22Rv1 (cell line): Measurements from ENCODE around the gene CTDSPL.

Source experiments
- H3K27ac ChIP-seq: fragments of 450-650 bp; 2 replicates; pipeline ENCODE4 v1.5.1; 2017
- ZFX ChIP-seq: fragments of 450-650 bp; IDR thresholded peaks from 2 replicates; pipeline ENCODE4 v1.6.1; 2017; ENCODE audit warnings: antibody characterized with exemption, borderline replicate concordance
- TF ChIP-seq, protein P1 (sequence below): fragments of 450-650 bp; IDR thresholded peaks from 2 replicates; pipeline ENCODE4 v1.5.1; 2017; ENCODE audit warnings: mild to moderate bottlenecking

The CTDSPL gene

DNA sequence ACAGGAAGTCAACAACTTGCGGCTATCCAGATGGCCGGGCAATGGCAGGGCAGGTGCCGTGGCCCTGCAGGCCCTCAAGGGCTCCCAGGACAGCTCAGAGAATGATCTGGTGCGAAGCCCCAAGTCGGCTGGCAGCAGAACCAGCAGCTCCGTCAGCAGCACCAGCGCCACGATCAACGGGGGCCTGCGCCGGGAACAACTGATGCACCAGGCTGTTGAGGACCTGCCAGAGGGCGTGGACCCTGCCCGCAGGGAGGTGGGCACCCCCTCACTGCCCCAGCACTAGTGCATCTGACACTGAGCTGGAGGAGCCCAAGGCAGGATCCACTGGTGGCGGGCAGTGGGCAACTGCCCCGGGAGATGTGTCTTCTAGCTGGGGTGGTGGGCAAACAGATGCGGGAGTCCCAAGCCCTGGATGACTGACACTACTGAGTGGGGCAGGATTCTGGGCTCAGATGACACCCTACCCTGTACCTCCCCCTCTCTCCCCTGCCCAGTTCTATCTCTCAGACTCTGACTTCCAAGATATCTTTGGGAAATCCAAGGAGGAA, 144.8 kb downstream of the CTDSPL start:
- no peak overlapping the region for H3K27ac ChIP-seq
- TF ChIP-seq, protein P1, sequence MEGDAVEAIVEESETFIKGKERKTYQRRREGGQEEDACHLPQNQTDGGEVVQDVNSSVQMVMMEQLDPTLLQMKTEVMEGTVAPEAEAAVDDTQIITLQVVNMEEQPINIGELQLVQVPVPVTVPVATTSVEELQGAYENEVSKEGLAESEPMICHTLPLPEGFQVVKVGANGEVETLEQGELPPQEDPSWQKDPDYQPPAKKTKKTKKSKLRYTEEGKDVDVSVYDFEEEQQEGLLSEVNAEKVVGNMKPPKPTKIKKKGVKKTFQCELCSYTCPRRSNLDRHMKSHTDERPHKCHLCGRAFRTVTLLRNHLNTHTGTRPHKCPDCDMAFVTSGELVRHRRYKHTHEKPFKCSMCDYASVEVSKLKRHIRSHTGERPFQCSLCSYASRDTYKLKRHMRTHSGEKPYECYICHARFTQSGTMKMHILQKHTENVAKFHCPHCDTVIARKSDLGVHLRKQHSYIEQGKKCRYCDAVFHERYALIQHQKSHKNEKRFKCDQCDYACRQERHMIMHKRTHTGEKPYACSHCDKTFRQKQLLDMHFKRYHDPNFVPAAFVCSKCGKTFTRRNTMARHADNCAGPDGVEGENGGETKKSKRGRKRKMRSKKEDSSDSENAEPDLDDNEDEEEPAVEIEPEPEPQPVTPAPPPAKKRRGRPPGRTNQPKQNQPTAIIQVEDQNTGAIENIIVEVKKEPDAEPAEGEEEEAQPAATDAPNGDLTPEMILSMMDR: no peak
- TF ChIP-seq ZFX: no peak

DNA sequence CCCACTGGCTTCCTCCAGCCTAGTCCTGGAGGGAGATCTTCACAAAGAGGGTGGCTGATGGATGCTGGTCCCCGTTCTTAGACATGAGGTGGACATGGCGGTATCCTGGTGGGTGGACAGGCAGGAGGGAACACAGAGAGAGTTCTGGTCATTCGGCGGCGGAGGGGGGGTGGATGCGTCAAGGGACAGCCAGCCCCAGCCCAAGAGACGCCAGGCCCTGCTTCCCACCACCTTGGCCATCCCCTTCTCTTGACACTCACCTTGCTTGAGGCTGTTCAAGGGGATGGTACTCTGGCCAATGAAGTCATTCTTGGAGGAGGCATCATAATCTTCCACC, 146.0 kb downstream of the CTDSPL start:
- no peak overlapping the region for H3K27ac ChIP-seq
- TF ChIP-seq, protein P1: no peak
- no peak for TF ChIP-seq ZFX

DNA sequence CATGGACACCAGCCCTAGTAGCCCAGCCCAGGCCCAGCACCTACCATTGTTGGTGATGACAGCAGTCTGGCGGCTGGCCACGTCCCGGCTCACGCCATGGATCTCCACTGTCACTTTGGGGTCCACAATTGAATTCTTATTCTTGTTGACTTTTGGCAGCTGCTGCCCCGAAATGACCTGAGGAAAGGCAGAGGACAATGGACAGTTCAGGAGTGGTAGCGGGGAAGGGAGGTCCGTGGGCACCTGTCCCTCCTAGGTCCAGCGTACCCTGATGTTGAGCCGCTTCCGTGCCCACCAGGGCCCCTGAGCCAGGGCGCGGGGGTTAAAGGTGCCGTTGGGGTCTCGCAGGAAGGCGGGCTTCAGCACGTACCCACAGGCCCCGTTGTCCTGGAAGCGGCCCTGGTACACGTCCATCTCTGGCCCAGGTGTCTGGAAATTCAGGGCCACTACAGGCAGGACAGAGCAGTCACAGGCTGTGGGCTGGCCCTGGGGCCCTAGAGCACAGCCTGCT, 146.6 kb downstream of the CTDSPL start:
- no peak overlapping the region for H3K27ac ChIP-seq
- TF ChIP-seq, protein P1: no peak
- no peak for TF ChIP-seq ZFX

DNA sequence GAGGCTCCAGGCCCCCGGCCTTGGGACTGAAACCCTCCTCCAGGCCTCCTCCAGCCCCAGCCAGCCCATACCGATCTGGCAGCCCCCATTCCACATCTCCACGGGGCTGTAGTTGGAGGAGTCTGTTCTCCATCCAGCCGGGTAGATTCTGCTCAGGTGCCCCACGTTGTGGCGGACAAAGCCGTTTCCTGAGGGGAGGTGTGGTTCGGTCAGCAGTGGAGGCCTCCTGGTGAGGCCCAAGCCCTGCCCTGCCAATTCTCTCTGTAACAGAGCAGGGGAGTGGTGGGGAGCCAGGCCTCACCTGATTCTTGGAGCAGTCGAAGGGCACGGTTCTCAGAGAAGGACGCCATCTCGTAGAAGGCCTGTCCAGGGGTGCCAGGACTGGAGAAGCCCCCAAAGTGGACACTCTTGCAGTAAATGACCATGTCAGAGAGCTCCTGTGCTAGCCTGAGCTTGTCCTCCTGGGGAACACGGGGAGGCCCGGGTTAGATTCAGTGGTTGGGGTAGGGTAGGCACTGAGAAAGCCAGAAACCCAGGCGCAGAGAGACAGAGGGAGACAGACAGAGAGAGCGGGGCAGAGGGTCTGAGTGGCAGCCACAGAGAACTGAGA, 147.4 kb downstream of the CTDSPL start:
- no peak overlapping the region for H3K27ac ChIP-seq
- TF ChIP-seq, protein P1: no peak
- TF ChIP-seq ZFX: no peak

DNA sequence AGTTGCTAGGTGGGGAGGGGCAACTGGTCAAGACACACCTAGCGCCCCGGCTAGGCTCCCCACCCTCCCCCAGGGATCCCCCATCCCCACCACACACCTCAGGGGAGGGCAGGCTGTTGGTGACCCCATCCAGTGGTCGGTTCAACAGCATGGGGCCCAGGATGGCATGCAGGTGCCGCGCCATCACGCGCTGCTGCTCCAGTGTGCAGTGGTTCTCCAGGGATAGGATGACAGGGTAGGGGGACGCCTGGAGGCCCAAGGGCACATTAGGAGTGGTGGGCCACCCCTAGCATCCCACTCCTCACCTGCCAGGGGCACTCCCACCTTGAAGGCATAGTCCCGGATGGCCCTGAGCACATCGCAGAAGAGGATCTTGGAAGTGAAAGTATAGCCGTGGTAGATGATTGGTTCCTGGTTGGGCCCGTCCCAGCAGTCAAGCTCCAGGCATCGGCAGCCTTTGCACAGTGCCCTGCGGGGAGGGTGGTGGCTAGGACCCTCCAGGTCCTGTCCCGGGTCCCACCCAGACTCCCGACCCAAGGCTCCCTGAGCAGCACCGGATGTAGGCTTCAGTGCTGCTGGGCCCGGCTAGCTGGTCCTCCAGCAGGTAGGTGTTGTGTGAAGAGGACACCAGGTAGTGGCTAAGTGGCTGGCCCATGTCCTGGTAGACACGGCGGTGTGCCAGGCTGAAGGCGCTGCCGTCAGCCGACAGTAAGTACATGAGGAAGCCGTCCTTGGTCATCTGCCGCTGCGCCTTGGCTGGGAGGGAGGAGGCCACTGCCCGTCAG, 148.3 kb downstream of the CTDSPL start:
- H3K27ac ChIP-seq: no peak overlapping the region
- TF ChIP-seq, protein P1: no peak
- TF ChIP-seq ZFX: no peak

DNA sequence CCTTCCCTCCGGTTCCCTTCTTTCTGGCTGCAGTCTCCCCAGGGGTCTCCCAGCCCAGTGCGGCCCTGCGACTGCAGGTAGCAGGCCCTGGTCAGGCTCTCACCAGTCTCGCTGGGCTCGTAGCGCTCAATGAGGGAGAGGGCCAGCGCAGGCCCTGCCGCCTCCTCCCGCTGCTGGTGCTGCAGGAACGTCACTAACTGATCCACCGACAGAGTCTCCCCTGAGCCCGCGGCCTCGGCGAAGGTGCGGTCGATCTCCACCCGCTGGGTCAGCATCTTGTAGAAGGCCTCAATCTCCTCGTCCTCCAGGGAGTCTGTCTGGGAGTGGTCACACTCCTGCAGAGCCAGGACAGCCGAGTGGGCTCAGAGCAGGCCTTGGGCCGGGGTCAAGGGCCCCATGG, 149.4 kb downstream of the CTDSPL start:
- TF ChIP-seq, protein P1: no peak
- no peak for TF ChIP-seq ZFX
- no peak overlapping the region for H3K27ac ChIP-seq

DNA sequence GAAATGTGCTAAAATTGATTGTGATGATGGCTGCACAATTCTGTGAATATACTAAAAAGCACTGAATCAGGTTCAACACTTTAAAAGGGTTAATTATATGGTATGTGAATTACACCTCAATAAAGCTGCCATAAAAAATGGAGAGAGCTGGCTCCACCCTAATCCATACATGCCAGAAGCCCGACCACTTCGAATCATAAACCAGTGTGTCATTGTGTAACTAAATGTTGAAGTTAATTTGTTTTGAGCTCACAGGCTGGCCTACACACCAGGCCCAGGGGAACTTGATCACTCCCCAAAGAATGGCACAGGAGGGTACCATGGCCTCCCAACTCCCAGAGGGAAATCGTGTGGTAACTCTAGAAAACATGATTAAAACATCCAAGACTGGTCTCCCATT, 153.8 kb downstream of the CTDSPL start:
- TF ChIP-seq ZFX: no peak
- TF ChIP-seq, protein P1: no peak
- no peak overlapping the region for H3K27ac ChIP-seq
